Stimulated activated CD8-positive, alpha-beta memory T cell treated with anti-CD3 and anti-CD28 coated beads, Interleukin-7, amount 100 ng/mL, for 48 hours (primary cell): Measurements from ENCODE around the gene GARIN5A.

Experiments
- DNase-seq, 2 donors: peaks; one replicate each; pipeline ENCODE4 v3.0.0-alpha.2; 2020; ENCODE audit warnings: low read depth in 1 of 2; ENCODE audit errors: extremely low read depth in 1 of 2

The GARIN5A gene

GRCh38 chr19:50418176-50419021 lies 58.2 kb downstream of the GARIN5A start, which contains the start of gene SPIB:
TSS of gene SPIB (plus strand) at chr19:50418938. CDS start at chr19:50418963, 25 bp downstream.
- DNase-seq = no peak

DNA sequence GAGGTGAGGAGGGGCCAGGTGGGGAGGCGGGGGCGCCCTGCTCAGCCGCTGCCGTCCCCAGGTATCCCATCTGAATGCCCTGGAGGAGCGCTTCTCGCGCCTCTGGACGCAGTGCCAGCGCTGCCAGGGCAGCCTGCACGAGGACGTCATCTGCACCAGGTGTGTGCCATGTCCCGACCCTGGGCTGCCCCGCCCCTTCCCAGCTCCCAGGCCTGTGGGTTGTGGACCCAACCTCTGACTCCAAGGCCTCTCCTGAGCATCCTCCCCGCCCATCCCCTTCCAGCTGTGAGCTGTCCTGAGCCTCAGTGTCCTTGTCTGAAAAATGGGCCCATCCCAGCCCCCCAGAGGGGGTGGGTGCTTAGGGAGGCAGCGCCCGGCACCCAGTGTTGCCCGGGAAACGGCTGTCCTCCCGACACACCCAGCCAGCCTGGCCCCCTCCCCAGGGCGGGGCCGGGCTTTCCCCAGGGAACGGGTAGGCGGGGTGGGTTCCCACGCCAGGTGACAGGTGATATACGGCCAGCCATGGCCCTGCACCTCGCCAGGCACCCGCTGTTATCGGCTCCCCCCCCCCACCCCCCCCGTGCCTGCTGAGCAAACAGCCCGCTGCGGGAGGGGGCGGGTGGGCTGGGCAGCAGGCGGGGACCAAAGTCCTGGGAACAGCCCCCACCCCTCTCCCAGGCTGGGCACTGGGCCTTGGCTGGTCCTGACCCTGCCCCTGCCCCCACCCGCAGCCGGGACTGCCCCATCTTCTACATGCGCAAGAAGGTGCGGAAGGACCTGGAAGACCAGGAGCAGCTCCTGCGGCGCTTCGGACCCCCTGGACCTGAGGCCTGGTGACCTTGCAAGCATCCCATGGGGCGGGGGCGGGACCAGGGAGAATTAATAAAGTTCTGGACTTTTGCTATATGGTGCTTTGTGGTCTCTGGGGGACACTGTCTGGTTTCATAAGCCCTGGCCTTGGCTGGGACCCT lies 59.3 kb downstream of the GARIN5A start:
- no peak for DNase-seq
